Osteocyte (in vitro differentiated cells): Measurements from ENCODE around the gene MBNL2. TPM values are rescaled to one million over a fixed set of nuclear protein-coding genes. Genes with fewer than 3 reads are reported as not detected.

Source experiments
- DNase-seq: peaks from one replicate; pipeline ENCODE4 v3.0.0; 2021; ENCODE audit warnings: mixed read lengths; ENCODE audit not compliant: unreplicated experiment; ENCODE audit errors: extremely low spot score
- H3K27ac Mint-ChIP-seq: one replicate; pipeline ENCODE4 v1.8.0; 2021; ENCODE audit warnings: mild to moderate bottlenecking, mixed read lengths; ENCODE audit not compliant: unreplicated experiment
- H3K27me3 Mint-ChIP-seq: one replicate; pipeline ENCODE4 v1.8.0; 2021; ENCODE audit warnings: mixed read lengths; ENCODE audit not compliant: unreplicated experiment
- H3K36me3 Mint-ChIP-seq: one replicate; pipeline ENCODE4 v1.8.0; 2021; ENCODE audit warnings: mixed read lengths; ENCODE audit not compliant: unreplicated experiment
- H3K4me1 Mint-ChIP-seq: one replicate; pipeline ENCODE4 v1.8.0; 2021; ENCODE audit warnings: mixed read lengths; ENCODE audit not compliant: unreplicated experiment
- H3K4me3 Mint-ChIP-seq: one replicate; pipeline ENCODE4 v1.8.0; 2021; ENCODE audit warnings: mild to moderate bottlenecking, moderate library complexity, mixed read lengths; ENCODE audit not compliant: unreplicated experiment
- H3K9me3 Mint-ChIP-seq: one replicate; pipeline ENCODE4 v1.8.0; 2021; ENCODE audit warnings: mixed read lengths; ENCODE audit not compliant: unreplicated experiment
- total RNA-seq: library from RNA; stranded (reverse); gene quantifications from 2 replicates; pipeline ENCODE4 v1.2.1, GENCODE V29; 2021
- TF ChIP-seq, protein P1 (sequence below): fragments of 200-600 bp; sonication (generic); IDR thresholded peaks from 2 replicates; pipeline ENCODE4 v1.5.0; 2021; ENCODE audit warnings: antibody characterized with exemption, mild to moderate bottlenecking, moderate library complexity

Gene MBNL2
- total RNA-seq, 1 donor from 2014 or later, result 66.6 TPM

DNA sequence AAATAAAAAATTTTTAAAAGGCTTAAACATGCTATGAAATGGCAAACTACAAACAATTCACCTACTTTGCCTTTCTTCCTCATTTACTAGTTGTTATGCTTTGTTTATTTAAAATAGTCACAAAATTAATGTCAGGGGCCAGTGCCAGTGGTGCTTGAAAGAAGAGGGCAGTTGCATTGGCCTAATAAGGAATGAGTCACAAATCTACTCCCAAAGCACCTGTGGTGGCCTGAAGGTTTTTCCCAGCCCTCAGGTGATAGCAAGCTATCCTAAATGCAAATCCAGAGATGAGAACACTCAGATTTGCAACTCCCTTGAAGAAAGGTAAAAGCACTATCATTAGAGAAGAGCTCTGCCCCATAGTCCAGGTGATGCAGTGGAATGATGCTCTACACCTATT is 103.6 kb downstream of the MBNL2 start:
- H3K9me3 Mint-ChIP-seq, result no peaks in the 10 kb centered on the region
- H3K4me3 Mint-ChIP-seq, result no peak overlapping the region
- H3K36me3 Mint-ChIP-seq, result peaks cover 12% of the 10 kb centered on the region
- peaks cover 62% of the 10 kb centered on the region for H3K4me1 Mint-ChIP-seq
- TF ChIP-seq, protein P1, sequence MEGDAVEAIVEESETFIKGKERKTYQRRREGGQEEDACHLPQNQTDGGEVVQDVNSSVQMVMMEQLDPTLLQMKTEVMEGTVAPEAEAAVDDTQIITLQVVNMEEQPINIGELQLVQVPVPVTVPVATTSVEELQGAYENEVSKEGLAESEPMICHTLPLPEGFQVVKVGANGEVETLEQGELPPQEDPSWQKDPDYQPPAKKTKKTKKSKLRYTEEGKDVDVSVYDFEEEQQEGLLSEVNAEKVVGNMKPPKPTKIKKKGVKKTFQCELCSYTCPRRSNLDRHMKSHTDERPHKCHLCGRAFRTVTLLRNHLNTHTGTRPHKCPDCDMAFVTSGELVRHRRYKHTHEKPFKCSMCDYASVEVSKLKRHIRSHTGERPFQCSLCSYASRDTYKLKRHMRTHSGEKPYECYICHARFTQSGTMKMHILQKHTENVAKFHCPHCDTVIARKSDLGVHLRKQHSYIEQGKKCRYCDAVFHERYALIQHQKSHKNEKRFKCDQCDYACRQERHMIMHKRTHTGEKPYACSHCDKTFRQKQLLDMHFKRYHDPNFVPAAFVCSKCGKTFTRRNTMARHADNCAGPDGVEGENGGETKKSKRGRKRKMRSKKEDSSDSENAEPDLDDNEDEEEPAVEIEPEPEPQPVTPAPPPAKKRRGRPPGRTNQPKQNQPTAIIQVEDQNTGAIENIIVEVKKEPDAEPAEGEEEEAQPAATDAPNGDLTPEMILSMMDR, result no peak
- H3K27ac Mint-ChIP-seq, result no peak overlapping the region
- no peaks in the 10 kb centered on the region for H3K27me3 Mint-ChIP-seq
- DNase-seq, result no peak

DNA sequence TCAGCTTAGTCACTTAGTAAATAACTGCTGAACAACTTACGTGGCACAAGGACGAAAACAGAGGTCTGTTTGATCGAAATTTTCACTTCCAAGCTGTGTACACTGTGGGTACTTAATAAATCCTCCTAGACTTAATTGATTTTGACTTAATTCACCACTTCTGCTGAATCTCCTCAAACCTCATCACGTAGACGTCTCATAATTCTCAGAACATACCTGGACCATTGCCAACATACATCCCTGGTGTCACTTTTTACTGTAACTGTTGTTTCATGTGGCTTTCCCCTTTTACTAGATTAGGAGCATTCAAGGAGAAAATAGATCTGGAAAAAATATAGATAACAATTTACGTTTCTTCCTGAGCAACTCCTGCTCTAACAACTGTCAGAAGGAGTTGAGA is 105.0 kb downstream of the MBNL2 start:
- no peak for DNase-seq
- H3K27ac Mint-ChIP-seq, result peak overlapping the region; percentile 90
- H3K36me3 Mint-ChIP-seq, result peaks cover 10% of the 10 kb centered on the region
- H3K9me3 Mint-ChIP-seq, result no peaks in the 10 kb centered on the region
- TF ChIP-seq, protein P1, result no peak
- peaks cover 51% of the 10 kb centered on the region for H3K4me1 Mint-ChIP-seq
- no peaks in the 10 kb centered on the region for H3K27me3 Mint-ChIP-seq
- no peak overlapping the region for H3K4me3 Mint-ChIP-seq

DNA sequence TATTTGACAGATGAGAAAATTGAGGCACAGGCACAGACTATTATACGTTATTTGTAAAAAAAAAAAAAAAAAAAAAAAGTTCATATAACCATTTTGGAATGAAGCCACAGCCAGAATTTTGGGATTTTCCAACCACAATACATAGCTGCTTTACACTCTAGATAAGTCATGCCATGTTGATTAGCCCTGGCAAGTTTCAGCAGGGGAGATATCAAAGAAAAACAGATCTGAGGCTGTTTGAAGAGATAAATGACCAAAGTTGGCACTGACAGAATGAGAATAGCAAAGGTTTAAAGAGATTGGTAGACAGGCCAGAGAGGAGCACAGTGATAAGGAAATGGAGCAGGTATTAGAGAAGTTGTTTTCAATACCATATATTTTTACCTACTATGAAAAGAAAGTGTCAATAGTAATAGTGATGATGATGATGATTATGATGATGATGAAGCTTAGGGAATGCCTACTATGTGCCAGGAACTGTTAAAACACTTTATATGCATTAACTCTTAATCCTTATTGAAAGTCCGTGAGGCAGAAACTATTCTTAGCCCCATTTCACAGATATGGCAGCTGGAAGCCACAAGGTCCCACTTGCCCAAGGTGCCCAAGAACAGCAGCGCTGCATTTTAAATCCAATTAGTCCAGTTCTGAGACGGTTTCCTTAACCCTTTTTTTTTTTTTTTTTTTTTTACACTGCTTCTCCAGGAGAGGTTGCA is 105.5 kb downstream of the MBNL2 start:
- TF ChIP-seq, protein P1, result no peak
- no peaks in the 10 kb centered on the region for H3K27me3 Mint-ChIP-seq
- peaks cover 45% of the 10 kb centered on the region for H3K4me1 Mint-ChIP-seq

DNA sequence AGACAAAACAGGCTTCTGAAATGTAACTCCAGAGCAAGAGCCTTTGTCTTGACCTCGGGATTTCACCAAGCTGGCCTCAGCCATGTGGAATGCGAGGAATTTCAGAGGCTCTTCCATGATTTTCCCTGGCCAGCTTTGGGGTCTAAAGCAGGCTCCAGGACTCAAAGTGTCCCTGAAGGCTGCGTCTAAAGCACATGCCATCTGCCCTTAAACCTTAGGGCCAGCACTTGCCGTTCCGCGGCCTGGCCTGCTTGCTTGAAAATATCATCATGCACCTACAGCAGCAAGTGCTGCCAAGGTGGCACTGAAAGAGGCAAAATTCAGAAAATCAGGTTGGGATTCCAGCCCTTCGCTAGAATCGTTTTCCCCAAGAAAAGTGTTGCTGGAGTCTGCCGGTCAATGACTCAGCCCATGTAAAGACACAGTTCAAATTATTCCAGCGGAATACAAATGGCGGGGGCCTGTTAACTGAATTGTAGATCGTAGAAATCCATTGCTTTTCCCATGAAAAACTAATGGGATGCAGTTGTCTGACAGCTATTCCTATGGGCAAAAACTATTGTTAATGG is 106.2 kb downstream of the MBNL2 start:
- no peaks in the 10 kb centered on the region for H3K27me3 Mint-ChIP-seq
- peak overlapping the region; percentile 90 for H3K27ac Mint-ChIP-seq
- H3K4me3 Mint-ChIP-seq, result peak overlapping the region; percentile 41
- H3K36me3 Mint-ChIP-seq, result peaks cover 13% of the 10 kb centered on the region
- H3K4me1 Mint-ChIP-seq, result peaks cover 44% of the 10 kb centered on the region
- TF ChIP-seq, protein P1, result no peak
- no peaks in the 10 kb centered on the region for H3K9me3 Mint-ChIP-seq
- no peak for DNase-seq

More for the DNA sequence above, 105.5 kb downstream of the MBNL2 start:
- peak overlapping the region; percentile 41 for H3K4me3 Mint-ChIP-seq
- peak overlapping the region; percentile 90 for H3K27ac Mint-ChIP-seq
- H3K9me3 Mint-ChIP-seq, result no peaks in the 10 kb centered on the region
- peaks cover 10% of the 10 kb centered on the region for H3K36me3 Mint-ChIP-seq
- no peak for DNase-seq

DNA sequence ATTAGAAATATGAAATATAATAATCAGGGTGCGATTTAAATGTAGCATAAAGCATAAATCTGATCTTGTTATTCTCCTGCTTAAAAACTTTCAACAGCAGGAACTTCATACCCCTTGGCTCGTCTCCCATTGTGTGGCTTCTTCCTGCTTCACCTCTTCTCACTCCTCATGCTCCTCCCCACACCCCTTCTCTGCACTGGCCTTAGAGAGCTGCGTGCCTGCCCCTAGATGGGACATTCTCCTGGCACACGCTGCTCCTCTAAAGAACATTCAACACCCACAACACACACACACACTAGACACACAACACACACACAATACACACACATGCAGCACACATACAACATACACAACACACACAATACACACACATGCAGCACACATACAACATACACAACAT is 107.2 kb downstream of the MBNL2 start:
- no peak for DNase-seq
- Mint-ChIP-seq H3K36me3 (peaks cover 14% of the 10 kb centered on the region), H3K4me3 (no peak overlapping the region), H3K27me3 (no peaks in the 10 kb centered on the region), H3K4me1 (peaks cover 39% of the 10 kb centered on the region), H3K9me3 (no peaks in the 10 kb centered on the region), H3K27ac (peak overlapping the region; percentile 80)
- TF ChIP-seq, protein P1, result no peak
